HEK293T (cell line): ENCODE data around the gene MTMR3.

ENCODE experiments used
- ARNT ChIP-seq: fragments of 450-650 bp; IDR thresholded peaks from 2 replicates; pipeline ENCODE4 v1.6.1; 2017; ENCODE audit warnings: mild to moderate bottlenecking
- FOXA1 ChIP-seq: fragments of 450-650 bp; IDR thresholded peaks from 2 replicates; pipeline ENCODE4 v1.6.1; 2016; ENCODE audit warnings: mild to moderate bottlenecking
- FOXK2 ChIP-seq: fragments of 450-650 bp; IDR thresholded peaks from 2 replicates; pipeline ENCODE4 v1.6.1; 2016; ENCODE audit warnings: mild to moderate bottlenecking
- FOXM1 ChIP-seq: fragments of 450-650 bp; IDR thresholded peaks from 2 replicates; pipeline ENCODE4 v1.6.1; 2017; ENCODE audit warnings: mild to moderate bottlenecking, borderline replicate concordance
- SP1 ChIP-seq: fragments of 450-650 bp; IDR thresholded peaks from 2 replicates; pipeline ENCODE4 v1.6.1; 2017
- SUZ12 ChIP-seq: fragments of 450-650 bp; IDR thresholded peaks from 2 replicates; pipeline ENCODE4 v1.6.1; 2016; ENCODE audit warnings: mild to moderate bottlenecking
- ZNF384 ChIP-seq: fragments of 450-650 bp; IDR thresholded peaks from 2 replicates; pipeline ENCODE4 v1.6.1; 2016
- TF ChIP-seq, protein P1 (sequence below): fragments of 450-650 bp; IDR thresholded peaks from 2 replicates; pipeline ENCODE4 v1.6.1; 2016

GRCh38 chr22:30064172-30064571 is 181.2 kb downstream of the MTMR3 start:
- TF ChIP-seq FOXA1 (no peak), SP1 (no peak), ARNT (no peak), FOXM1 (no peak), ZNF384 (no peak), SUZ12 (no peak), FOXK2 (no peak)
- TF ChIP-seq, protein P1, sequence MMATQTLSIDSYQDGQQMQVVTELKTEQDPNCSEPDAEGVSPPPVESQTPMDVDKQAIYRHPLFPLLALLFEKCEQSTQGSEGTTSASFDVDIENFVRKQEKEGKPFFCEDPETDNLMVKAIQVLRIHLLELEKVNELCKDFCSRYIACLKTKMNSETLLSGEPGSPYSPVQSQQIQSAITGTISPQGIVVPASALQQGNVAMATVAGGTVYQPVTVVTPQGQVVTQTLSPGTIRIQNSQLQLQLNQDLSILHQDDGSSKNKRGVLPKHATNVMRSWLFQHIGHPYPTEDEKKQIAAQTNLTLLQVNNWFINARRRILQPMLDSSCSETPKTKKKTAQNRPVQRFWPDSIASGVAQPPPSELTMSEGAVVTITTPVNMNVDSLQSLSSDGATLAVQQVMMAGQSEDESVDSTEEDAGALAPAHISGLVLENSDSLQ = no peak
